ENCODE measurements around the gene EYA2. TPM values are rescaled to one million over a fixed set of nuclear protein-coding genes. Genes with fewer than 3 reads are reported as not detected.

The EYA2 gene
- total and polyA plus RNA-seq, 2 donors (not counting 3 experiments of a cell fraction or from before 2014, with no cell fraction given), result not detected

GRCh38 chr20:46951840-46952497 lies 57.3 kb downstream of the EYA2 start:
- Histone ChIP-seq H3K79me2 (ENCODE audit: control insufficient read depth, insufficient read depth, low read length) (no peaks in the 10 kb centered on the region), H3K36me3 (ENCODE audit: control insufficient read depth in 2 of 2, extremely low read depth in 1 of 2, insufficient read depth in 2 of 2, low read length in 2 of 2) (no peaks in the 10 kb centered on the region), H3K9me1 (replicated peaks; ENCODE audit: control insufficient read depth, extremely low read depth, insufficient read depth, low read length) (no peaks in the 10 kb centered on the region), H3K27me3 (ENCODE audit: control insufficient read depth in 2 of 2, insufficient read depth in 2 of 2, low read length in 2 of 2) (no peaks in the 10 kb centered on the region), H3K9me3 (replicated peaks; ENCODE audit: control insufficient read depth, insufficient read depth, low read length) (no peaks in the 10 kb centered on the region), H3K27ac (ENCODE audit: insufficient read depth, low read depth, low read length) (no peak overlapping the region), H3K4me1 (ENCODE audit: control insufficient read depth, extremely low read depth, insufficient read depth, low read length) (no peaks in the 10 kb centered on the region), H4K20me1 (replicated peaks; ENCODE audit: control insufficient read depth, extremely low read depth, insufficient read depth, low read length) (no peaks in the 10 kb centered on the region), H2AFZ (ENCODE audit: low read depth, low read length) (no peak overlapping the region), H3K9ac (replicated peaks; ENCODE audit: extremely low read depth, insufficient read depth, low read length) (no peak overlapping the region), H3K4me2 (ENCODE audit: insufficient read depth, low read length) (no peak overlapping the region), H3K4me3 (replicated peaks in 1 of 3; ENCODE audit: insufficient read depth in 1 of 3, low read depth in 1 of 3, low read length in 3 of 3) (no peak overlapping the region)
- ChIA-PET CTCF (interaction anchor here (1.1 kb wide), 1 partner anchor 199 kb away, joined by 3 read pairs; no protein-coding TSS in a partner anchor), POLR2A (no interaction called here)
- no peak for FAIRE-seq
- intact Hi-C loops (cut with micrococcal nuclease) (no loop called here), dilution Hi-C loops (cut with MboI; ENCODE audit: extremely low pct_ligation_motif_present, low sequenced_read_pairs) (no loop called here)
- DNase-seq (ENCODE audit: low read depth, low spot score), result no peak
- TF ChIP-seq FOS (IDR thresholded peaks at IDR 0.05; ENCODE audit: borderline replicate concordance, insufficient read depth, low read length) (no peak), MYC (IDR thresholded peaks at IDR 0.05; ENCODE audit: low read depth, low read length) (no peak), CTCF (IDR thresholded peaks at IDR 0.05; ENCODE audit: extremely low read depth in 1 of 2, insufficient read depth in 1 of 2, low read depth in 1 of 2, low read length in 2 of 2) (no peak), POLR2A (IDR thresholded peaks at IDR 0.05; ENCODE audit: low read depth, low read length) (no peak), JUN (IDR thresholded peaks at IDR 0.05; ENCODE audit: borderline replicate concordance, insufficient read depth, insufficient read length, low read depth) (no peak), GATA2 (IDR thresholded peaks at IDR 0.05; ENCODE audit: insufficient read depth, insufficient read length, low read depth, low read length) (no peak), EZH2 (IDR thresholded peaks at IDR 0.05; ENCODE audit: borderline replicate concordance, low read depth, low read length, severe bottlenecking) (no peak), MAX (IDR thresholded peaks at IDR 0.05; ENCODE audit: insufficient read depth, insufficient read length) (no peak), POLR2AphosphoS5 (IDR thresholded peaks at IDR 0.05; ENCODE audit: insufficient read depth, low read depth, low read length) (no peak)
- no TSS peak for BruUV-seq (replicated peaks)

Measured in endothelial cell of umbilical vein (primary cell).